ENCODE data around the gene CLEC4F.

The CLEC4F gene

DNA sequence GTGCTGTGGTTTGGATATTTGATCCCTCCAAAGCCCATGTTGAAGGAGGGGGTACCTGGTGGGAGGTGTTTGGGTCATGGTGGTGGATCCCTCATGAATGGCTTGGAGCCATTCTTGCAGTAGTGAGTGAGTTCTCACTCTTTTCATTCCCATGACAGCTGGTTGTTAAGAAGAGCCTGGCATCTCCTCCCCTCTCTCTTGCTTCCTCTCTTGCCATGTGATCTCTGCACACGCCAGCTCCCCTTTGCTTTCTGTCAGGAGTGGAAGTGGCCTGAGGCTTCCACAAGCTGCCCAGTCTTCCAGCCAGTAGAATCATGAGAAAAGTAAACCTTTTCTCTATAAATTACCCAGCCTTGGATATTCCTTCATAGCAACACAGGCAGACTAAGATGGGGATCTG lies 61.0 kb downstream of the CLEC4F start:
- Mint-ChIP-seq H3K4me3 (no peak overlapping the region), H3K9me3 (no peaks in the 10 kb centered on the region), H3K4me1 (ENCODE audit: low read depth) (no peaks in the 10 kb centered on the region), H3K27ac (no peak overlapping the region), H3K36me3 (ENCODE audit: low read depth) (no peaks in the 10 kb centered on the region), H3K27me3 (peaks cover 18% of the 10 kb centered on the region)
